ENCODE results near the gene AQP12B.
"Not testable (repeated sequence)": the region's sequence is repeated elsewhere in the genome, so short reads cannot be mapped to it uniquely, and the experiment has no call there.

AQP12B gene

DNA sequence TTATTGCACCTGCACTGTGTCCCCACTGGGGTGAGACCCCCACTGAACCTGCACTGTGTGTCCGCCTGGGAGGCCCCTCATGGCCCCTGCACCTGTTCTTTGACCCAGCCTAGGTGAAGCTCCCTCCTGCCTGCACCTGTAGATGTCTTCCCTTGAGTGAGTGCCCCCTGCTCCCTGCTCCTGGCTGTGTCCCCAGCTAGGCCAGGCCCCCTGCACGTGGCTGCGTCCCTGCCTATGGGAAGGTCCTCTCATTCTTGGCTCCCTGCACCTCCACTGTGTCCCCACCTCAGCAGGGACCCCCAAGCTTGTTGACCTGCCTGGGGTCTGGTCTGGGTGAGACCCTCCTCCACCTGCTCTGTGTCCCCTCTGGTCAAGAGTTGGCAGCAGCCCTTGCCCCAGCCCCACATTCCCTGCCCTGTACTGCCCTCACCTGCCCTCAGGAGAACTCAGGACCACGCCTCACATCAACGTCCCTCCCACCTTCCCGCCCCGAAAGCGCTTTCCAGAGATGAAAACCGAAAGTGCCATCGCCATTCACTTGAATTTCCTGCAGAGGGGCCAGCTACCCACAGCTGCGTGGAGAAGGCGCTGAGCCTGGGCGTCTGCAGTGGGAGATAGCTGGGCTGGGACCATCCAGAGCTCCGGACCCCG, 769 bp upstream of the AQP12B start:
- DNase-seq (ENCODE audit: low spot score): not testable (repeated sequence)

- DNase-seq (ENCODE audit: low spot score): not testable (repeated sequence)
Observed at GRCh38 chr2:240680185-240680584, 2.5 kb downstream of the AQP12B start.

DNA sequence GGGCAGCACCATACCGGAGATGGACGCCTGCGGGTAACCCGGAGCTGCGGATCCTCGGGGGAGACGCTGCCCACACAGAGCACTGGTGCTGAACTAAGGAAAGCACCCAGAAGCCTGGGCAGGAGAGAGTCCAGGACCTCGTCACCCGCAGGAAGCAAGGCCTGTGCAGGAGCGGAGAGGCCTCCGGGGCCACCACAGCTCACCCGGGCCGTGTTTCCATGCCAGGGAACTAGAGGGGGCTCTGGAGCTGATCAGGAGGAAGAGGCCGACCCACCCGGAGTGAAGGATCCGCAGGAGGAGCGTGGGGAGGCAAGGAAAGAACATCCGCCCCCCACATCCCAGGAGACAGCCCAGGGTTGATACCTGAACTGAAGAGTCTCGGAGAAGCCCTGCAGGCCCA, 3.8 kb downstream of the AQP12B start:
- not testable (repeated sequence) for DNase-seq (ENCODE audit: low spot score)

DNA sequence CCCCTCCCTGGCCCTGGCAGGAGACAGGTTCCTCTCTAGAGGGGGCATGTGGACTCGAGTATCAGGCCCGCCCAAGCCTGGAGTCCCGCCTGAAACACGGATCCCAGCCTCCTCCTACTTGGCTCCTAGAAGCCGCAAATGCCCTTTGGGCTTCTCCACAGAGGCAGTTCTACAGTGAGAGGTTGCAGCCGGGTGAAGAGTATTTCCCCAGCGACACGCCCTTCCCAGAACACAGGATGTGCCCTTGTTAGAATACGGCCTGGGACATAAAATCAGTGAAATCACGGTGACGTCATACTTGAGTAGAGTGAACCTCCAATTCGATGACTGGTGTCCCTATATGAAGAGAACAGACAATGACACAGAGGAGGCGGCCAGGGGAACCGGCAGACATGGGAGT, 4.6 kb downstream of the AQP12B start:
- DNase-seq (ENCODE audit: low spot score): not testable (repeated sequence)

DNA sequence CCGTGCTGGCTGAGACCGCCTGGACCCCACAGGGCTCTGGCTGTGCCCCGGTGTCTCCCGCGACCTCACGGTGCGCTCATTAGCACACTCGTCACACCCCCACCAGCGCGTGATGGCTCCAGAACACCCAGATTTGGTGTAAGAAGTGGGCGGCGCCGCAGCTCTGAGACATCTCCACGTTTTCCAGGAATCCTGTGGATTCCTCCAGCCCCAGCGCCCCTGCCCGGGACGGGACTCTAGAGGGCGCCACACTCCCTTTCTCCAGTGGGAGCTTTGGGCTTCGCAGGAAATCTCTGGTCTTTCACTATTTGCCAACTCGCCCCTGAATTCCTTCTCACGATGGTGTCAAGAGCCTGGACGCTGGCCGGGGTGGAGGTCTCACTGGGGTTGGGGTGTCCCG, 7.3 kb downstream of the AQP12B start:
- not testable (repeated sequence) for DNase-seq (ENCODE audit: low spot score)

- DNase-seq (ENCODE audit: low spot score): not testable (repeated sequence)
Observed at GRCh38 chr2:240674461-240675184, 8.1 kb downstream of the AQP12B start.

DNA sequence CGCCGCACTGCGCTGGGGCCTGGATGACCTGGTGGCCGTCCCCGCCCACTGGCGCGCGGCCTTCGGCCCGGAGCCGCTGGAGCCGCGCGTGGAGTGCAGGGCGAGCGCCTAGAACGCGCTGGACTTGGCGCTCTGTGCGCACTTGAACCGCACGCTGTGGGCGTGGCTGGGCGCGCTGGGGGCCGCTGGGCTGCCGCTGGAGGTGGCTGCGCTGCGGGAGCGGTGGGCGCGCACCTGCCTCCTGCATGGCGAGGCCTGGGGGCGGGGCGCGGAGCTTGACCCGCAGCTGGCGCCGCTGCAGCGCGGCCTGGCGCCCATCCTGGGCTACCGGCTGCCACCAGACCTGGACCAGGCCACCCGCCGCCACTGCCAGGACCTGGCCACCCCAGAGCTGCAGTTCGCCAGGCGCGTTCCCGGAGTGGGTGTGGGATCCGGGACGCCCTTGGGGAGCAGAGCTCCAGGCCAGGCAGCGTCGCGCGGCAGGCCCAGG, 9.9 kb downstream of the AQP12B start:
- DNase-seq (ENCODE audit: low spot score): no peak

DNA sequence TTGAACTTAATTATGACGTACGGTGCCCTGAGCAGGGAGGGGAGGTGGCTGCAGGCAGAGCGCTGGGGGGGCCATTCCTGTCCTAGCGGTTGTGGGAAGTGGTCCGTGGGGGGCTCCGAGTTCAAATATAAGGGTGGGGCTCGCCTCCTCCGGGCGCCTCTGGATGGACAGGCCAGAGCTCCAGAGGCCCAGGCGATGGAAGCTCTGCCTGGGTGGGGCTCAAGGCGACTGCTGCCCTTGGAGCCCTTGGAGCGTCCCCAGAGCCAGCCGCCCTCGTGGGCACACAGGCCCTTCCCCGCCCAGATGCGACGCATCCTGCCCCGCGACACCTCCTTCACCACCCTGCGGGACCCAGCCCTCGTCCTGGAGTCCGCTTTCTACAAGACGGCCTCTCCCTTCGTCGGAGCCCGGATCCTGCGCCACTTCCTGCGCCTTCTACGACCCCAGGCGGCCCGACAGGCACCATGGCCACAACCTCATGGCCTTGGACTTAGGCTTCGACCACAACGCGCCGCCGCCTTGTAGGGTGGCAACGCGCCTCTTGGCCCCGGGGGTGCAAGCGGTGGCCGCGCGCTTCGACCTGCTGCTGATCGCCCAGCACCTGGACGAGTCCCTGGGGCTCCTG, 10.5 kb downstream of the AQP12B start:
- DNase-seq (ENCODE audit: low spot score): no peak

DNA sequence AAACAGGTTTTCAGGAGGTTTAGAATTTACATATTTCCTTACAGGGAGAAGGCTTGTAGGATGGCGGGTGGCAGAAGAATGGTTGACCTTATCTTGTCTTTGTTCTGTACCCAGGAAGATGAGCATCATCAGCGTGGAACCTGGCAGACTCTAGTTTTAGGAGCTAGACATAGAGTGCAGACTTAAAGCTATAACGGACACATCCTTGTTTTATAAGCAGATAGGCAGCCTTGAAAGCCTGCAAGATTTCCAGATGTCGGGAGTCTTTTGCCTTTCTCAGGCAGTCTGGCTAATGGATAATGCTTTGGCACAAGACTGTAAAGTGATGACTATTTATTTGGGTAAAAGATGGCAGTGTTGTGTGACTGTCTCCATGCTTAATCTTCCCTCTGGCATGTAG, 11.7 kb downstream of the AQP12B start:
- no peak for DNase-seq (ENCODE audit: low spot score)

DNA sequence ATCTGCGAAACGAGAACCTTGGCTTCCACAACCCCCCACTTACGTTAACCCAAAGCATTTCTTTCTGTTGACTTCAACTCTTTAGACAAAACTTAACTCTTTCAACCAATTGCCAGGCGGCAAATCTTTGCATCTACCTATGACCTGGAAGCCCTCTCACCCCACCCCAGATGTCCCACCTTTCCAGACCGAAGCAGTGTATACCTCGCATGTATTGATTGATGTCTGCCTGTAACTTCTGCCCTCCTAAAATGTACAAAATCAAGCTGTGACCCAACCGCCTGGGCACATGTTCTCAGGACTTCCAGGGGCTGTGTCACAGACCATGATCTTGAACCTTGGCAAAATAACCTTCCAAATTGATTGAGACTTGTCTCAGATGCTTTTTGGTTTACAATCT, 12.3 kb downstream of the AQP12B start:
- no peak for DNase-seq (ENCODE audit: low spot score)

GRCh38 chr2:240664622-240665021, 18.1 kb downstream of the AQP12B start:
- no peak for DNase-seq (ENCODE audit: low spot score)

DNA sequence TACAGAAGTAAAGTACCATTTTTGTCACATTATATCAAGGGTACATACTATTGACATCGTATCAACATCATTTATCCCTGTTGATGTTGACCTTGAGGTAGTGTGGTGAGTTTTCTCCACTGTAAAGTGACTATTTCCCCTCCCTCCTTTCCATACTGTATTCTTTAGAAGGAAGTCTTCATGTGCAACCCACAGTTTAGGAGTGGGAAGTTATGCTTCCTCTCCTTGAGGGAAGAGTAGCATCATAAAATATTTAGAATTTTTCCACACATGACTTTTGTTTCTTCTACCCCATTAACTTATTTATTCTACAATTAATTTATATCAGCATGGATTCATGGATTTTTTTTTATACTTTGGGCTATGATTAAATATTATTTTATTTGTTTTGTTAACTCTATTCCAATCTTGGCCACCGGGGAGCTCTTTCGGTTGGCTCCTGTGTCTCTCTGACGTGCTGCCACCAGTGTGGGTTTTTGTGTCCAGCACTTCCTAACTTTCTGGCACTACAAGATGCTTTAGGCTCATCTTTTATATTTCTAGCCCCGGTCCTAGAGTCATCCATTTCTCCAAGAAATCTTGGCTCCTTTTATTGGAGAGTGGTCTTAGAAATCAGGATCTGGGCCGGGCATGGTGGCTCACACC, 19.0 kb downstream of the AQP12B start:
- DNase-seq (ENCODE audit: low spot score): no peak

GRCh38 chr2:240662681-240663080, 20.0 kb downstream of the AQP12B start:
- DNase-seq (ENCODE audit: low spot score): no peak

GRCh38 chr2:240659883-240660282, 22.8 kb downstream of the AQP12B start:
- DNase-seq (ENCODE audit: low spot score): not testable (repeated sequence)

DNA sequence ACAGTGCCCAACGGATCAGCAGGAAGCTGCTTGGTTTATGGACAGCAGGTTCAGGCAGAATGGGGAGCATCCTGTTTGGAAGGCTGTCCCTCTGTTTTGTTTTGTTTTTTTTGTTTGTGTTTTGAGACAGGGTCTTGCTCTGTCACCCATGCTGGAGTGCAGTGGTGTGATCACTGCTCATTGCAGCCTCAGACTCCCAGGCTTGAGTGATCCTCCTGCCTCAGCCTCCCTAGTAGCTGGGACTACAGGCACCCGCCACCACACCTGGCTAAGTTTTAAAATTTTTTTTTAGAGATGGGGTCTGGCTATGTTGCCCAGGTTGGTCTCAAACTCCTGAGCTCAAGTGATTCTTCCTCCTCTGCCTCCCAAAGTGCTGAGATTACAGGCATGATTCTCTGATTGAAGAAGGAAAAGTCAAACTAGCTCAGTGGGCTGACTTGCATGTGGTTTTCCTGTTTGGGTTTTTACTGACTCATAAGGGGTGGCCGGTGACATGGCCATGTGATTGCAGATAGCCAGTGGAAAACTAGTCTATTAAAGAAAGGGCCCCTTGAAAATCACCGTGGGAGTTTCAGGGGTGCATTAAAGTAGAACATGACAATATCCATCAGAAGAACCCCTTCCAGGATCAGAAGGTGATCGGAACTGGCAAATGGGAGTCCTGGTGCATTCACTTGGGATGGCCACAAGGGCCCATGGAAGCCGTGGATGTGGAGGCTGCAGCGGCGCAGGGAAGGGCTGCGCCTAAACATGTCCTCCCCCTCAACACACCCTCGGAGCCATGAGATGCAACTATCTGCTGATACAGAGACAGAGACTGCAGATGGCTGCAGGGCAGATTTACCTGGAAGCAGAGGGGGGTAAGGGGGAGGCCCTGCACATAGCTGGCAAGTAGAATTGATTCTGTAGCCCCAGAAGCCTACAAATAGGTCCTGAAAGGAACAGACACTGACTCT, 26.5 kb downstream of the AQP12B start:
- peak; percentile 15 for DNase-seq (ENCODE audit: low spot score)

GRCh38 chr2:240651185-240651584, 31.5 kb downstream of the AQP12B start:
- peak; percentile 9 for DNase-seq (ENCODE audit: low spot score)

- no peak for DNase-seq (ENCODE audit: low spot score)
Observed at GRCh38 chr2:240650254-240650965, 32.3 kb downstream of the AQP12B start.

DNA sequence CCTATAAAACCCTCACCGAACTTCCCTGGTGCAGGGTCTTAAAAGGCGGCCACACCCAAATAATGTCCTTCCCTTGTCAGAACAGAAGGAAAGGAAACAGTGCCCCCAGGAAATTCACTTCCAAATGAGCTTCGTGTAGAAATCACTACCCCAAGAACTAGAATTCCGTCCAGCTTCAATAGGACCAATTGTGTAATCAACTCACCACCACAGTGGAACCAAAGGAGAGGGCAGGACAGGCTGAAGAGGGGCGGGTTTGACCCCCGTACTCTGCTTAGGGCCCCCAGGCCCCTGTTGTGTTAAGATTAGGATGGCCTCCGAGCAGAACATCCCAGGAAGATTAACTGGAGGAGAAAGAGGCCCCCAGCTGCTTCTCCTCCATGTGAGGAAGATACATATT, 33.4 kb downstream of the AQP12B start:
- DNase-seq (ENCODE audit: low spot score): no peak

DNA sequence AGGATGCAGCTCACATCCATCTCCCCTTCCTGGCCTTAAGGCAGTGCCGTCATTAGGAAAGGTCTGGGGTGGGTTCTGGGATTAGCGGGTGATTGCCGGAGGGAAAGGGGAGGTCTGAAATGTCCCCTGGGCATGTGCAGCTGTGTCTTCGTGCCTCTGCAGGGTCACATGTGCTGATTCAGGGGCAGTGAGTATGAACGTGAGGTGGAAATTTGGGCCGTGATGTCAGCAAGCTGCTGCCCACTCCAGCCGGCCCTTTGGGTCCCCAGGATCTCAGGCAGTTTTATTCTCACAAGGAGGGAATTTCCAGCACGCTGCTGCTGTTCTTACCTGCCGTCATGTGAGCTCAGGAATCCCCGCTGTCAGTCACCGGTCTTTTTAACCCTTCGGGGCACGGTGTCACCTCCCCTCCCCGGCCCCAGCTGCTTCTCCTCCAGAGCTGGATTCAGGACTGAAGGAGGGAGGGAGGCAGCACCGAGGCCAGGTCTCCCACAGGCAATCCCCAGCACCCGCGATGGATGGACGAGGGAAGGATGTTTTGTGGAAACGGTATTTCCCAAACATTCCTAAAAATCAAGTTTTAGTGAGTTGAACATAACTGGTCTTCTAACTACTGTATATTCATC, 33.9 kb downstream of the AQP12B start:
- no peak for DNase-seq (ENCODE audit: low spot score)

DNA sequence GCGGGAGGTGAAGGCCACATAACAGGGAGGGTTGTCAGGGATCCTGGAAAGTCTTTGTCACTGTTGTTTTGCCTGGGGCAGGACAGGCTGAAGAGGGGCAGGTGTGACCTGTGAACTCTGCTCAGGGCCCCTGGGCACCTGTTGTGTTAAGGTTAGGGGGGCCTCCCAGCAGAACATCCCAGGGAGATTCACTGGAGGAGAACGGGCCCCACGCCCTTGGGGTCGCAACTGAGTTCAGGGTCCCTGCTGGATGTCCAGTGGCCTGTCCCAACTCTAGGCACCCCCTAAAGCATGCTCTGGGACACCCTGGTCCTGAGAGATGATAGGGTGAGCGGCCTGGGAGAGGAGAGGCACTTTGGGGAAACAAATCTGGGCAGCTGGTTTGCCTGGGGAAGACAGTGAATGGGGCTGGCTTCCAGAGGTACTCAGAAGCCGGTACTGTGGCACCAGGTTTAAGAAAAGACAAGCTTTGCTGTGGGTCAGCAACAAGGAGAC, 34.5 kb downstream of the AQP12B start:
- no peak for DNase-seq (ENCODE audit: low spot score)
